HG03095 (cell line): ENCODE data around the gene SMCO4.
"Not testable (repeated sequence)": the region's sequence is repeated elsewhere in the genome, so short reads cannot be mapped to it uniquely, and the experiment has no call there.

Source experiments
- ATAC-seq: cut with Tn5 transposase; IDR thresholded peaks from one replicate; pipeline ENCODE4 v1.9.1; 2021; ENCODE audit warnings: moderate library complexity; ENCODE audit not compliant: unreplicated experiment

The SMCO4 gene

DNA sequence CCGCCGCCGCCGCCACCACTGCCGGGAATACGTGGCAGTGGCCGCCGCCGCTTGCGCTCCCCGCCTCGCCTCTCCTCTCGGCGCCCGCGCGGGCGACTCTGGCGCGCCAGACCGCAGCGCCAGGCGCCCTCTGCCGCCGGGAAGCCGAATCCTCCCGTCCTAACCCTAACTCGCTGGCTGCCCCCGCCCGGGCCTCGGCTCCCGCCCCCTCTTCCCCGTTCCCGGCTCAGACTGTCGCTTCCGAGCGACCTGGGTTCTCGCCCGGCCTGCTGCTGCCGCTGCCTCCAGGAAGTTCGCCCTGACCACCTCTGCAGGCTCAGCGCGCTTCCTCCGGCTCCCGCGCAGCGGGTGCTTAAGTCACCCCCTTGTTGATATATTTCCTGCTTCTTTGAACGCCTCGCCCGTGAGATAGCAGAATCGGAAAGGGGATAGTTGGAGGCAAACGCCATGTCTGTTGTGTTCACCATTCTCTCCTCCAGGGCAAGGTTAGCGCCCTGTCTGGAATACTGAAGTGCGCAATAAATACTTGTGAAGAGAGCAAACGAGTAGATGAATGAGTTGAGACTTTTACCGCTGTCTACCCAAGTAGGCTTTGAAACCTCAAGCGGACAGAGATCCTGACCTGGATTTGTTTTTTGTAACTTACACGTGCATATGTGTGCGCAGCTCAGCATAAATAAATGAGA lies at the start of gene SMCO4:
Gene SMCO4, minus strand, starts transcription at position 100 of the 686 bp plus-strand sequence. CDS start 64,202 bp downstream, outside the sequence.
- ATAC-seq = peak; percentile 85

GRCh38 chr11:93591247-93591898 lies 48.2 kb upstream of the SMCO4 start:
- peak; percentile 80 for ATAC-seq

- ATAC-seq = no peak
These were observed 46.2 kb upstream of the SMCO4 start for GRCh38 chr11:93589347-93589746.

- ATAC-seq = no peak
These were observed 44.8 kb upstream of the SMCO4 start for GRCh38 chr11:93587858-93588581.

DNA sequence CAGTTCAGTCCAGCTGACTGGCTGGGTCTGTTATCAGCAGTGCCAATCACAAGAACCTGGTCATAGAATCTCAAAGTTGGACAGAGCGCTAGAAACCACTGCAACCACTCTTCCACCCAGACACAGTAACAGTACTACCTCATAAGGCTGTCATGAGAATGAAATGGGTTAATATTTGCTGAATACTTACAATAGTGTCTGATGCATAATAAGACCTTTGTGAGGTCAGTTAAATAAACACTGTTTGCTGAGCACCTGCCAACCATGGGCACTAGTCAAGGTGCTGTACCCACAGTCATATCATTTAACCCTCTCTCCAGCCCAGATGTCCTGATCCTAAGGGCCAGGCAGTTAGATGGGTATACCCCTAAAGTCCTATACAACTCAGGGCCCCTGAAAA lies 44.2 kb upstream of the SMCO4 start:
- not testable (repeated sequence) for ATAC-seq

- ATAC-seq = no peak
These were observed 42.6 kb upstream of the SMCO4 start for GRCh38 chr11:93585758-93586157.

GRCh38 chr11:93583490-93583889 lies 40.3 kb upstream of the SMCO4 start:
- no peak for ATAC-seq

- ATAC-seq = no peak
These were observed 36.1 kb upstream of the SMCO4 start for GRCh38 chr11:93579187-93579751.

DNA sequence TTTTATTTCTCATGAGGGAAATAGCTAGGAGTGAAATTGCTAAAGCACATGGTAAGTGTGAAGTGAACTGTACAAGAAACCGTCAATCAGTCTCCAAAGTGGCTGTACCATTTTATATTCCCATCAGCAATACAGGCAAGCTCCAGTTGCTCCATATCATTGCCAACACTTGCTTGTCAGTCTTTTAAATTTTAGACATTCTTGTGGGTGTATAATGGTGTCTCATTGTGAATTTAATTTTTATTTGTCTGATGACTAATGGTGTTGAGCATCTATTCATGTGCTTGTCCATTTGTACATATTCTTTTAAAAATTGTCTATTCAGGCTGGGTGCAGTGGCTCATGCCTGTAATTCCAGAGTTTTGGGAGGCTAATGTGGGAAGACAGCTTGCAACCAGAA lies 34.1 kb upstream of the SMCO4 start:
- ATAC-seq = no peak

GRCh38 chr11:93576870-93577269 lies 33.7 kb upstream of the SMCO4 start:
- not testable (repeated sequence) for ATAC-seq

DNA sequence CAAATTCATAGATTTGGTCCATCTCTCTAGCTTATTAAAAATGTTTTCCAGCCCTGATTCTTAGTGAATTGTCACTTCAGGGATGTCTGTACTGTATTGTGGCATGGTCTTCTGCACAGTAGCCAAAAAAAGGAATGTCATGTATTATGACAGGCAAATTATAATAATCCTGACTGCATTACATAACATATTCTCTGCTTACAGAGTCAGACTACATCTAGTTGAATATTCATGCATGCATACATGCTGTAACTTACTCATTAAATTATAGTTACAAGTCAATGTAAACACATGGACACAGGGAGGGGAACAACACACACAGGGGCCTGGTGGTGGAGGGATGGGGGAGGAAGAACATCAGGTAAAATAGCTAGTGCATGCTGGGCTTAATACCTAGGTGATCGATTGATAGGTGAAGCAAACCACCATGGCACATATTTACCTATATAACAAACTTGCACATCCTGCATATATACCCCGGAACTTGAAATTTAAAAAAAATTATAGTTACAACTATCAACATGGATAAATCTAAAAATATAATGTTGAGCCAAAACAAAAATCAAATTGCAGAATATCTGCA lies 31.5 kb upstream of the SMCO4 start:
- ATAC-seq = no peak

DNA sequence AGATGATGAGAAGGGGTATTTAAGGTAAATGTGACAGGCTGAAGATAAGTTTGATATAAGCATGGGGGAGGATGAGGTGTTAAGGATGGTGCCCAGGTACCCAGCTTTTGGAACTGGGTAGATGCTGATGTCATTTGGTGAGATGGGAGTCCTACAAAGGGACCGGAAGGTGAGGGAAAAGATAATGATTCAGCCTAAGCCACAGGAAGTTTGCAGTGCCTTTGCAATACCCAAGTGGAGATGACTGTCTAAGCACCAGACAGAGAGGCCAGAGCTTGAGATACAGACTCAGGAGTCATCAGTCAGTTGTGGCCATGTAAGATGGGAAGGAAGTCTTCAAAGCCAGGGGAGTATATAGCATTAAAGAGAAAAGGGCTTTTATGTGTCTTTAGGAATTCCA lies 30.0 kb upstream of the SMCO4 start:
- ATAC-seq = no peak

DNA sequence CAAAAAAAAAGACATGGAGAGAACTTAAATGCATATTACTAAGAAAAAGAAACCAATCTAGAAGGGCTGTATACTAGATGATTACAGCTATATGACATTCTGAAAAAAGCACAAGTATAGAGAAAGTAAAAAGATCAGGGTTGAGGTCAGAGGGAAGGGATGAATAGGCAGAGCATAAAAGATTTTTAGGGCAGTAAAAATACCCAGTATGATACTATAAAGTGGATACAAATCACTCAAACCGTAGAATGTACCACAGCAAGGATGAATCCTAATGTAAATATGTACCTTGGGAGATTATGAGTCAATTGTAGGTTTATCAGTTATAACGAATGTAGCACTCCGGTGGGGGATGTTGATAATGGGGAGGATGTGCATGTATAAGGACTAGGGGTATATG lies 29.4 kb upstream of the SMCO4 start:
- no peak for ATAC-seq

DNA sequence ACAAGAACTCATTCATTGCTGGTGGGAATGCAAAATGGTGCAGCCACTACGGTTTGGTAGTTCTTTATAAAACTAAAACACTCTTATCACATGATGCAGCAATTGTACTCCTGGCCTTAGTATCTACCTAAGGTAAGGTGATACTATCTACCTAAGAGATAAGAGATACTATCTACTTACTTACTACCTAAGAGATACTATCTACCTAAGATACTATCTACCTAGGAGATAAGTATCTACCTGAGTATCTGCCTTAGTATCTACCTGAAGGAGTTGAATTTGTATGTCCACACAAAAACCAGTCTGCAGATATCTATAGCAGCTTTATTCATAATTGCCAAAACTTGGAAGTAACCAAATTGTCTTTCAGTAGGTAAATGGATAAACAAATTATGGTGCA lies 29.0 kb upstream of the SMCO4 start:
- no peak for ATAC-seq

DNA sequence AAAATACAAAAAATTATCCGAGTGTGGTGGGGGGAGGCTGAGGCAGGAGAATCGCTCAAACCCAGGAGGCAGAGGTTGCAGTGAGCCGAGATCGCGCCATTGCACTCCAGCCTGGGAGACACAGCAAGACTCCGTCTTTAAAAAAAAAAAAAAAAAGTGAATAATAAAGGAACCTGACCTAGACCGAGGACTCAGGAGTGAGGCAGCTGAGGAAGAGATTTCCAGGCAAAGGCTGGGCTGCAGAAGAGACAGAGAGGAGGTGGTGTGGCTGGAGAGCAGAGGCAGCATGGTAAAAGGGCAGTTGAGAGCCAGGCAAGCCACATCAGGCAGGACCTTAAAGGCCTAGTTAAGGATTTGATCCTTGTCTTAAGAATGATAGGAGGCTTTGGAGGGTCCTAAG lies 28.4 kb upstream of the SMCO4 start:
- no peak for ATAC-seq

GRCh38 chr11:93570759-93571413 lies 27.7 kb upstream of the SMCO4 start:
- no peak for ATAC-seq

DNA sequence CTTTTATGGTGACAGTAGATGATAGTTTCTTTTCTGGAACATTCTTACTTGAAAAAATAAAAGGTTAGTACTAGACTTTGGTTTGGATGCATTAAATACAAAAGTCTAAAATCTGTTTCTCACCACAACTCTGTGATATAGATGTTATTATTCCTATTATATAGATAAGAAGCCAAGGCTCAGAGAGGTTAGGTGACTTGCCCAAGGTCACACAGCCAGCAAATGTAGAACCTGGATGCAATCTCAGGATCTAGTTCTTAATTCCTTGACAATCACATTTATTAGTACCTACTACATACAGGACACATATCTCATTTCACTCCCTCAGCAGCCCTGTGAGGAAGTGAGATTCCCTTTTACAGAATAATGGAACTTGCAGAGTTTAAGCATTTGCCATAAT lies 26.3 kb upstream of the SMCO4 start:
- no peak for ATAC-seq

- no peak for ATAC-seq
These were observed 25.5 kb upstream of the SMCO4 start for GRCh38 chr11:93568726-93569125.

GRCh38 chr11:93567401-93567895 lies 24.3 kb upstream of the SMCO4 start:
- no peak for ATAC-seq

DNA sequence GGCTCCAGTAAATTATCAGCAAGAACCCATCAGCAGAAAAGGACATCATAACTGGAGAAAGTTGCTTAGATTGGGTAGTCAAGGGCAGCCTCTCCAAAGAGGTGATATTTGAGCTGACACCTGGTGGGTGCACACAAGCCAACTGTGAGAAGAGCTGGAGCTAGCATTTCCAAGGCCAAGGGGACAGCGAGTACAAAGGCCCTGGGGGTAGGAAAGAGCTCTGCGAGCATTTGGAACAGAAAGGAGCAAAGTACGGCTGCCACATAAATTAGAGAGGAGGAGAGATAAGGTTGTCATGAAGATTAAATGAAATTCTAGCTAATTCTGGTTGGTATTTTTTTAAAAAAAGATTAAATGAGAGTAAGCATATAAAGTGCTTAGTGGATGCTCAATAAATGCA lies 21.7 kb upstream of the SMCO4 start:
- no peak for ATAC-seq

GRCh38 chr11:93563857-93564256 lies 20.7 kb upstream of the SMCO4 start:
- ATAC-seq = no peak
